Ishikawa (cell line): ENCODE results near the gene TXK.

Experiments used
- CEBPB ChIP-seq: IDR thresholded peaks from 2 replicates; pipeline ENCODE4 v1.6.1; 2012
- CREB1 ChIP-seq: IDR thresholded peaks from 2 replicates; pipeline ENCODE4 v1.6.1; 2012; ENCODE audit warnings: low read depth
- EGR1 ChIP-seq: IDR thresholded peaks from 2 replicates; pipeline ENCODE4 v1.6.1; 2012
- EP300 ChIP-seq: IDR thresholded peaks from 2 replicates; pipeline ENCODE4 v1.6.1; 2012; ENCODE audit warnings: borderline replicate concordance
- FOXM1 ChIP-seq: IDR thresholded peaks from 2 replicates; pipeline ENCODE4 v1.6.1; 2012; ENCODE audit warnings: low read depth, borderline replicate concordance
- MAX ChIP-seq: IDR thresholded peaks from 2 replicates; pipeline ENCODE4 v1.6.1; 2012
- NFIC ChIP-seq: IDR thresholded peaks from 2 replicates; pipeline ENCODE4 v1.6.1; 2012
- RAD21 ChIP-seq: IDR thresholded peaks from 2 replicates; pipeline ENCODE4 v1.6.1; 2012; ENCODE audit warnings: low read depth
- REST ChIP-seq: IDR thresholded peaks from 2 replicates; pipeline ENCODE4 v1.6.1; 2012; ENCODE audit warnings: low read depth, mild to moderate bottlenecking
- TAF1 ChIP-seq: IDR thresholded peaks from 2 replicates; pipeline ENCODE4 v1.6.1; 2012; ENCODE audit warnings: low read depth, mild to moderate bottlenecking
- TCF12 ChIP-seq: IDR thresholded peaks from 2 replicates; pipeline ENCODE4 v1.6.1; 2012; ENCODE audit warnings: low read depth
- TEAD4 ChIP-seq: IDR thresholded peaks from 2 replicates; pipeline ENCODE4 v1.6.1; 2012
- USF1 ChIP-seq: IDR thresholded peaks from 2 replicates; pipeline ENCODE4 v1.6.1; 2012
- YY1 ChIP-seq: IDR thresholded peaks from 2 replicates; pipeline ENCODE4 v1.6.1; 2012; ENCODE audit warnings: low read depth
- ZBTB7A ChIP-seq: IDR thresholded peaks from 2 replicates; pipeline ENCODE4 v1.6.1; 2012; ENCODE audit warnings: low read depth

TXK gene

GRCh38 chr4:48131736-48132135 is 2.3 kb downstream of the TXK start:
- TF ChIP-seq EP300: no peak
- TF ChIP-seq YY1: no peak
- no peak for TF ChIP-seq CREB1
- no peak for TF ChIP-seq TEAD4
- no peak for TF ChIP-seq USF1
- no peak for TF ChIP-seq EGR1
- TF ChIP-seq CEBPB: no peak
- no peak for TF ChIP-seq MAX
- TF ChIP-seq RAD21: no peak
- no peak for TF ChIP-seq TAF1
- TF ChIP-seq ZBTB7A: no peak
- no peak for TF ChIP-seq TCF12
- no peak for TF ChIP-seq REST
- no peak for TF ChIP-seq NFIC
- no peak for TF ChIP-seq FOXM1

GRCh38 chr4:48130100-48130499 is 4.0 kb downstream of the TXK start:
- 0 out of 2 replicates have a peak, but pooled peaks have one; percentile 1 for TF ChIP-seq TCF12
- no peak for TF ChIP-seq TEAD4
- TF ChIP-seq NFIC: no peak

- TF ChIP-seq CEBPB (no peak), TEAD4 (no peak), USF1 (no peak), TCF12 (0 out of 2 replicates have a peak, but pooled peaks have one; percentile 10), CREB1 (no peak), REST (no peak), NFIC (peak; percentile 73; the same call in 1 of the 2 replicates)
Measured at GRCh38 chr4:48129307-48130014, 4.6 kb downstream of the TXK start.

GRCh38 chr4:48127682-48128404 is 6.2 kb downstream of the TXK start:
- TF ChIP-seq REST: no peak
- TF ChIP-seq CEBPB: no peak
- TF ChIP-seq NFIC: peak; percentile 74
- TF ChIP-seq USF1: no peak
- TF ChIP-seq TAF1: no peak
- TF ChIP-seq CREB1: no peak
- peak; percentile 68 for TF ChIP-seq TCF12
- TF ChIP-seq RAD21: peak; percentile 62
- no peak for TF ChIP-seq ZBTB7A
- no peak for TF ChIP-seq EGR1
- peak; percentile 78; the same call in 1 of the 2 replicates for TF ChIP-seq FOXM1
- peak; percentile 84 for TF ChIP-seq TEAD4
- TF ChIP-seq EP300: peak; percentile 72; the same call in 1 of the 2 replicates
- TF ChIP-seq YY1: no peak
- peak; percentile 83 for TF ChIP-seq MAX
